B cell (primary cell): ENCODE data around the gene ABHD16A. TPM values are rescaled to one million over a fixed set of nuclear protein-coding genes. Genes with fewer than 3 reads are reported as not detected.

Source experiments
- ATAC-seq: fragments of 200-7000 bp; cut with Tn5 transposase; one replicate; pipeline ENCODE4 v1.10.0; 2021; ENCODE audit warnings: low read depth, mild to moderate bottlenecking, moderate number of reproducible peaks, moderate library complexity
- CTCF ChIA-PET: fragments of 350-600 bp; sonication (Branson Sonifier 250); formaldehyde crosslinking; loops from one replicate; lab custom pipeline; 2021; ENCODE audit warnings: antibody characterized with exemption, inconsistent platforms; lab: Charles Lee
- POLR2A ChIA-PET: fragments of 350-600 bp; sonication (Branson Sonifier 250); formaldehyde crosslinking; loops from one replicate; lab custom pipeline; 2021; ENCODE audit warnings: antibody characterized with exemption; lab: Charles Lee
- DNase-seq: peaks from one replicate; pipeline ENCODE4 v3.0.0; 2013
- H2AFZ ChIP-seq: 2 replicates; pipeline ENCODE4 v1.6.1; 2012; ENCODE audit warnings: mild to moderate bottlenecking, low read depth, low read length; ENCODE audit not compliant: insufficient read depth, poor library complexity, severe bottlenecking
- H3K27ac ChIP-seq, 2 donors: 1 replicate in 1 of 2; 2 replicates in 1 of 2; pipeline ENCODE4 v1.5.1; 2012 to 2013; ENCODE audit warnings: low read length in 2 of 2, mild to moderate bottlenecking in 2 of 2, moderate library complexity in 1 of 2
- H3K27me3 ChIP-seq, 4 experiments: fragments of 200-600 bp in 1 of 4; sonication (generic) in 1 of 4; replicated peaks in 1 of 4; 1 replicate in 2 of 4; 2 replicates in 2 of 4; pipeline versions ENCODE4 v1.6.1 to v1.7.0; 2013 to 2016; ENCODE audit warnings: low read length in 3 of 4, mild to moderate bottlenecking in 2 of 4, mixed read lengths in 1 of 4, moderate library complexity in 1 of 4; ENCODE audit not compliant: insufficient read depth in 4 of 4, control insufficient read depth in 3 of 4; ENCODE audit errors: control extremely low read depth in 1 of 4
- H3K36me3 ChIP-seq, 2 experiments: replicated peaks in 1 of 2; 1 replicate in 1 of 2; 2 replicates in 1 of 2; pipeline versions ENCODE4 v1.6.1 to v1.7.1; 2013; ENCODE audit warnings: low read length in 1 of 2; ENCODE audit not compliant: insufficient read depth in 2 of 2, control insufficient read depth in 1 of 2; ENCODE audit errors: control extremely low read depth in 1 of 2, extremely low read depth in 1 of 2
- H3K4me1 ChIP-seq, 2 donors: fragments of 200-600 bp in 1 of 2; sonication (generic) in 1 of 2; 1 replicate in 1 of 2; 2 replicates in 1 of 2; pipeline versions ENCODE4 v1.5.1 to v1.6.1; 2013 to 2017; ENCODE audit warnings: low read length in 2 of 2; ENCODE audit not compliant: control insufficient read depth in 2 of 2, insufficient read depth in 2 of 2
- H3K4me2 ChIP-seq: replicated peaks from 2 replicates; pipeline ENCODE3; 2012; ENCODE audit warnings: mild to moderate bottlenecking, low read depth, low read length; ENCODE audit not compliant: poor library complexity, severe bottlenecking
- H3K4me3 ChIP-seq, 5 experiments: fragments of 200-600 bp in 1 of 5; sonication (generic) in 1 of 5; 1 replicate in 3 of 5; 2 replicates in 2 of 5; pipeline versions ENCODE4 v1.5.1 to v1.7.0; 2011 to 2016; ENCODE audit warnings: low read length in 4 of 5, mild to moderate bottlenecking in 4 of 5, low read depth in 2 of 5, control low read depth in 1 of 5, moderate library complexity in 1 of 5; ENCODE audit not compliant: insufficient read depth in 1 of 5; ENCODE audit errors: control extremely low read depth in 1 of 5, extremely low read depth in 1 of 5
- H3K79me2 ChIP-seq: fragments of 200-600 bp; sonication (generic); one replicate; pipeline ENCODE4 v1.6.0; 2016; ENCODE audit warnings: low read length; ENCODE audit not compliant: control insufficient read depth, insufficient read depth
- H3K9ac ChIP-seq: fragments of 200-600 bp; sonication (generic); 2 replicates; pipeline ENCODE4 v1.6.1; 2017; ENCODE audit warnings: mild to moderate bottlenecking, low read length, moderate library complexity
- H3K9me3 ChIP-seq, 3 donors: one replicate each; pipeline versions ENCODE4 v1.6.1 to v1.7.1; 2013; ENCODE audit warnings: low read length in 2 of 3; ENCODE audit not compliant: control insufficient read depth in 2 of 3, insufficient read depth in 1 of 3; ENCODE audit errors: control extremely low read depth in 1 of 3
- H4K20me1 ChIP-seq: 2 replicates; pipeline ENCODE4 v1.6.0; 2012; ENCODE audit warnings: mild to moderate bottlenecking, low read length; ENCODE audit not compliant: insufficient read depth, control insufficient read depth, poor library complexity, severe bottlenecking
- H3K27ac Mint-ChIP-seq: one replicate; pipeline ENCODE4 v1.8.0; 2021; ENCODE audit warnings: mixed read lengths
- H3K27me3 Mint-ChIP-seq: one replicate; pipeline ENCODE4 v1.8.0; 2021; ENCODE audit warnings: mixed read lengths
- H3K4me1 Mint-ChIP-seq: one replicate; pipeline ENCODE4 v1.8.0; 2021; ENCODE audit warnings: mixed read lengths
- H3K4me3 Mint-ChIP-seq: one replicate; pipeline ENCODE4 v1.8.0; 2021; ENCODE audit warnings: mixed read lengths
- H3K9me3 Mint-ChIP-seq: one replicate; pipeline ENCODE4 v1.8.0; 2022; ENCODE audit warnings: mixed read lengths; ENCODE audit not compliant: insufficient read depth
- EZH2 ChIP-seq: IDR thresholded peaks from 2 replicates; pipeline ENCODE4 v1.6.1; 2012; ENCODE audit warnings: borderline replicate concordance, low read depth, mild to moderate bottlenecking, moderate library complexity, low read length; ENCODE audit not compliant: insufficient read depth, poor library complexity, severe bottlenecking
- WGBS: methylation state at CpG from one replicate; pipeline ENCODE4 v1.1.5; 2013; ENCODE audit warnings: missing lambda C conversion rate; ENCODE audit not compliant: insufficient coverage; 5-methylcytosine and 5-hydroxymethylcytosine counted together
- intact Hi-C: fragments of 100-400 bp; cut with micrococcal nuclease; formaldehyde crosslinking; loops from one replicate; pipeline ENCODE4 v1.10.0; 2022
- polyA plus RNA-seq: library from polyadenylated mRNA; depleted of rRNA; stranded (reverse); fragments of >200 nt; gene quantifications from 2 replicates; pipeline ENCODE4 v1.2.3, GENCODE V29; 2012
- total RNA-seq, 2 donors: library from RNA; stranded (reverse); fragments of 120-200 nt in 1 of 2; gene quantifications; 1 replicate in 1 of 2; 2 replicates in 1 of 2; pipeline versions ENCODE4 v1.2.3 to v1.2.4, GENCODE V29; 2013 to 2022
- TF ChIP-seq, protein P1 (sequence below): fragments of 200-600 bp; IDR thresholded peaks from one replicate; pipeline ENCODE4 v1.8.0; 2022; ENCODE audit warnings: antibody characterized with exemption, mild to moderate bottlenecking

Gene ABHD16A
- total and polyA plus RNA-seq, 2 donors (not counting 1 experiment from before 2014, with no cell fraction given): 78.3 to 97.5 TPM

DNA sequence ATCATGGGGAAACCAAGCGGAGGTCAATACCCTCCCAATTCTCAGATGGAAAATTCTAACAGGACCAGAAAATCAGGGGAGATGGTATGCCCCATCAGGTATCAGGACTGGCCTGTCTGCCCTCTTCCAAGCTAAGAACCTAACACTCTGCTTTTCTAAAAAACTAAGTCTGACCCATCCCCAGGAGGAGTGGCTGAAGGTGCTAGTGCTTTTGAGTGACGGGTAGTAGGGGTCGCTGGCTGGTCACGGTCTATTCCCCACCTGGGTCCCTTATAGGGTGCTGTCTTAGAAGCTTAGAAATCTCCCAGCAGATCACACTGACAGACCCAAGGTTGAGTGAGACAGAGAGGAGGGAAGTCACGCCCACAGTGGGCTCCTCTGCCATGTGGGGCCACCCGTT lies 9.6 kb downstream of the ABHD16A start:
- Histone ChIP-seq H3K4me3 (no peak overlapping the region), H3K9me3 (no peaks in the 10 kb centered on the region), H3K27ac (no peak overlapping the region), H3K27me3 (no peaks in the 10 kb centered on the region), H2AFZ (no peak overlapping the region), H3K79me2 (no peaks in the 10 kb centered on the region), H3K4me1 (peaks cover 10 to 18% of the 10 kb centered on the region in 2 donors), H4K20me1 (no peaks in the 10 kb centered on the region), H3K36me3 (peaks cover 0 to 77% of the 10 kb centered on the region in 2 experiments), H3K4me2 (no peak overlapping the region), H3K9ac (no peak overlapping the region)
- TF ChIP-seq, protein P1, sequence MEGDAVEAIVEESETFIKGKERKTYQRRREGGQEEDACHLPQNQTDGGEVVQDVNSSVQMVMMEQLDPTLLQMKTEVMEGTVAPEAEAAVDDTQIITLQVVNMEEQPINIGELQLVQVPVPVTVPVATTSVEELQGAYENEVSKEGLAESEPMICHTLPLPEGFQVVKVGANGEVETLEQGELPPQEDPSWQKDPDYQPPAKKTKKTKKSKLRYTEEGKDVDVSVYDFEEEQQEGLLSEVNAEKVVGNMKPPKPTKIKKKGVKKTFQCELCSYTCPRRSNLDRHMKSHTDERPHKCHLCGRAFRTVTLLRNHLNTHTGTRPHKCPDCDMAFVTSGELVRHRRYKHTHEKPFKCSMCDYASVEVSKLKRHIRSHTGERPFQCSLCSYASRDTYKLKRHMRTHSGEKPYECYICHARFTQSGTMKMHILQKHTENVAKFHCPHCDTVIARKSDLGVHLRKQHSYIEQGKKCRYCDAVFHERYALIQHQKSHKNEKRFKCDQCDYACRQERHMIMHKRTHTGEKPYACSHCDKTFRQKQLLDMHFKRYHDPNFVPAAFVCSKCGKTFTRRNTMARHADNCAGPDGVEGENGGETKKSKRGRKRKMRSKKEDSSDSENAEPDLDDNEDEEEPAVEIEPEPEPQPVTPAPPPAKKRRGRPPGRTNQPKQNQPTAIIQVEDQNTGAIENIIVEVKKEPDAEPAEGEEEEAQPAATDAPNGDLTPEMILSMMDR: no peak
- no peak for TF ChIP-seq EZH2
- WGBS: 100% methylated on average over 1 of the region's 6 CpGs
- ATAC-seq (no peak), DNase-seq (no peak)
- ChIA-PET CTCF (interaction anchor here (0.5 to 1.3 kb wide), 3 partner anchors 9 to 294 kb away, joined by 3 to 4 read pairs (median 3); no protein-coding TSS in a partner anchor), POLR2A (interaction anchor here (0.6 kb wide), 1 partner anchor 273 kb away, joined by 4 read pairs; no protein-coding TSS in a partner anchor)
- Mint-ChIP-seq H3K27ac (no peak overlapping the region), H3K27me3 (no peaks in the 10 kb centered on the region), H3K4me3 (no peak overlapping the region), H3K4me1 (peaks cover 19% of the 10 kb centered on the region), H3K9me3 (no peaks in the 10 kb centered on the region)
- intact Hi-C loops: no loop called here

DNA sequence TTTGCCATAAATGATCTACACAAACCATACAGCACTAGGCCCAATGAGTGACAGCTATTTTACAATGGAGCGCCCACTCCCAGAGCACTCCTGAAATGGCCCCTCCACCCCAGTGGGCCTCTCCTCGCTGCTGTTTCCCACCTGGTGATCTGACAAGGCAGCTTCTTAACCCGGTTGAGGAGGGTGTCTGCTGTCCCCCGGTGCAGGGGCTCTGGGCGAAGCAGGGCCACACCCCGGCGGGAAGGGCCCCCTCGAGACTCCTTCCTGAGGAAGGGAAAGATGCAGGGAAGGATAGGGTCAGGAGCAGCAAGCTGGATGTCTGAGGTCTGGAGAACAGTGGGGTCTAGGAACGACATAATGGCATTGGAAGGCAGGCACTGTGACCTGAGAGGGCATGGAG lies 10.2 kb downstream of the ABHD16A start:
- H3K4me1 ChIP-seq: peaks cover 10 to 18% of the 10 kb centered on the region in 2 donors
- H3K9me3 ChIP-seq: no peaks in the 10 kb centered on the region
- Mint-ChIP-seq H3K4me3 (no peak overlapping the region), H3K27ac (no peak overlapping the region), H3K9me3 (no peaks in the 10 kb centered on the region), H3K27me3 (no peaks in the 10 kb centered on the region), H3K4me1 (peaks cover 17% of the 10 kb centered on the region)
- H3K79me2 ChIP-seq: no peaks in the 10 kb centered on the region
- POLR2A ChIA-PET: interaction anchor here (0.5 to 0.6 kb wide), 4 partner anchors 8 to 273 kb away, joined by 3 to 5 read pairs (median 4); no protein-coding TSS in a partner anchor
- intact Hi-C loops: no loop called here
- no peak overlapping the region for H2AFZ ChIP-seq
- no peak for DNase-seq
- CTCF ChIA-PET: interaction anchor here (0.5 to 0.9 kb wide), 2 partner anchors 142 to 294 kb away, joined by 4 read pairs; no protein-coding TSS in a partner anchor
- H3K27me3 ChIP-seq: no peaks in the 10 kb centered on the region
- H3K36me3 ChIP-seq: peaks cover 0 to 81% of the 10 kb centered on the region in 2 experiments
- H3K9ac ChIP-seq: no peak overlapping the region
- no peak for TF ChIP-seq EZH2
- TF ChIP-seq, protein P1: no peak
- WGBS: 94% methylated on average over 8 of the region's 9 CpGs
- H3K27ac ChIP-seq: no peak overlapping the region
- H4K20me1 ChIP-seq: no peaks in the 10 kb centered on the region
- H3K4me2 ChIP-seq: no peak overlapping the region
- H3K4me3 ChIP-seq: no peak overlapping the region
- no peak for ATAC-seq
